Dedifferentiated amniotic fluid mesenchymal stem cell (primary cell): ENCODE results near the gene MCIDAS.

Source experiments
- DNase-seq: peaks from one replicate; pipeline ENCODE4 v3.0.0-alpha.2; 2016; ENCODE audit errors: extremely low spot score

The MCIDAS gene

GRCh38 chr5:55226934-55227663, at the start of gene MCIDAS:
Gene MCIDAS (minus strand): TSS chr5:55227315. CDS start chr5:55227138, 177 bp downstream.
- DNase-seq, result no peak

- DNase-seq, result peak; percentile 27
Observed at GRCh38 chr5:55276771-55277170, 49.7 kb upstream of the MCIDAS start.

- DNase-seq, result no peak
Observed at GRCh38 chr5:55258339-55258738, 31.2 kb upstream of the MCIDAS start.

GRCh38 chr5:55254802-55255201, 27.7 kb upstream of the MCIDAS start:
- DNase-seq, result no peak

GRCh38 chr5:55250064-55250463, 22.9 kb upstream of the MCIDAS start:
- DNase-seq, result no peak

GRCh38 chr5:55241746-55242145, 14.6 kb upstream of the MCIDAS start:
- no peak for DNase-seq

GRCh38 chr5:55236800-55237199, 9.7 kb upstream of the MCIDAS start:
- DNase-seq, result no peak

GRCh38 chr5:55234121-55234700, 7.1 kb upstream of the MCIDAS start:
- no peak for DNase-seq

GRCh38 chr5:55232985-55233928, 6.1 kb upstream of the MCIDAS start, which contains the start of gene CCNO:
Gene CCNO (minus strand): TSS chr5:55233608. CDS start chr5:55233523, 85 bp downstream.
- no peak for DNase-seq

GRCh38 chr5:55232271-55232984, 5.3 kb upstream of the MCIDAS start:
- no peak for DNase-seq

GRCh38 chr5:55231919-55232270, 4.8 kb upstream of the MCIDAS start:
- DNase-seq, result no peak

- no peak for DNase-seq
Observed at GRCh38 chr5:55231029-55231918, 4.2 kb upstream of the MCIDAS start.

- DNase-seq, result no peak
Observed at GRCh38 chr5:55230086-55230629, 3.0 kb upstream of the MCIDAS start.

- DNase-seq, result no peak
Observed at GRCh38 chr5:55227664-55228430, 732 bp upstream of the MCIDAS start.

GRCh38 chr5:55226027-55226933, 835 bp downstream of the MCIDAS start:
- no peak for DNase-seq

- DNase-seq, result no peak
Observed at GRCh38 chr5:55225346-55225745, 1.8 kb downstream of the MCIDAS start.

- DNase-seq, result no peak
Observed at GRCh38 chr5:55223812-55224240, 3.3 kb downstream of the MCIDAS start.

GRCh38 chr5:55222985-55223811, 3.9 kb downstream of the MCIDAS start:
- no peak for DNase-seq
